ENCODE measurements around the gene KCTD2.
A peak's percentile ranks its signal among the peaks of the same experiment; 100 is the strongest.
"Not testable (repeated sequence)": the region's sequence is repeated elsewhere in the genome, so short reads cannot be mapped to it uniquely, and the experiment has no call there.

The KCTD2 gene

DNA sequence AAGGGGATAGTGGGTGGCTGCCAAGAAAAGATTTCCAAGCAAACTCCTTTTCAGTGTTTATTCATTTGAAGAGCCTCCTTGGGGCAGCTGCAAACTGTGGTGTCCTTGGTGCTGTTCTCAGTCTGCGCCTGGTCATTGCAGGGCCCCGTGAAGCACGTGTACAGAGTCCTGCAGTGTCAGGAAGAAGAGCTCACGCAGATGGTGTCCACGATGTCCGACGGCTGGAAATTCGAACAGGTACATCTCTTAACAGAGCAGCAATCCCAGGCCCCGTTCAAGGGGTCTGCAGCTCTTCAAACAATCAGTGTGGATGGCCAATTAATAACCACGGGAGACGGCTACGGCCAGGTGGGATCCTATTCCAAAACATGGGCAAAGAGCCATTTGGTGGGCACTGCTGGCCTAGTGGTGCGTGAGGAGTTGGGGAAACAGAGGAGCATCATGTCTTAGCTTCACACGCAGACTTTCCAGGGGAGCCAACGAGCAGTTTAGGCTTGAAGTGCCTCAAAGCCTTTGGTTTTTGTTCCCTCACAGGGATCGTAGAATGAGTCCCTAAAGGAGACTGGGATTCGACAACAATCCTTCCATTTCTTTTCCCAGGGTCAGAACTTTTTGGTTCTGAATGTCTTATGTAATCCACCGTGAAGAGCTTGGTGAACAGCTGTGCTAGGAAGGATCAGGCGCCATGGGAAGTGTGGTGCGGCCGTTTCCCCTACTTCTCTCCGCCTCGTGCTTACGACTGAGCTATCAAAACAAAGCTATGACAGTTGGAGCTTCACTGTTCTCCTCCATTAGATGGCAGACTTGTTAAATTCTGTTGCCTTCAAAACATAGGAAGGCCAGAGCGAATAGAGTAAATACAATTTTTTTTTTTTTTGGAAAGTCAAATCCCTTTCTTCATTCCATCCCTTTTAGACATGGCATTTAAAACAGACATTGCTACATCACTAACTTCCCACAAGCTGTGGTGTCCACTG lies 12.6 kb downstream of the KCTD2 start:
- FAIRE-seq, result peak; percentile 86

DNA sequence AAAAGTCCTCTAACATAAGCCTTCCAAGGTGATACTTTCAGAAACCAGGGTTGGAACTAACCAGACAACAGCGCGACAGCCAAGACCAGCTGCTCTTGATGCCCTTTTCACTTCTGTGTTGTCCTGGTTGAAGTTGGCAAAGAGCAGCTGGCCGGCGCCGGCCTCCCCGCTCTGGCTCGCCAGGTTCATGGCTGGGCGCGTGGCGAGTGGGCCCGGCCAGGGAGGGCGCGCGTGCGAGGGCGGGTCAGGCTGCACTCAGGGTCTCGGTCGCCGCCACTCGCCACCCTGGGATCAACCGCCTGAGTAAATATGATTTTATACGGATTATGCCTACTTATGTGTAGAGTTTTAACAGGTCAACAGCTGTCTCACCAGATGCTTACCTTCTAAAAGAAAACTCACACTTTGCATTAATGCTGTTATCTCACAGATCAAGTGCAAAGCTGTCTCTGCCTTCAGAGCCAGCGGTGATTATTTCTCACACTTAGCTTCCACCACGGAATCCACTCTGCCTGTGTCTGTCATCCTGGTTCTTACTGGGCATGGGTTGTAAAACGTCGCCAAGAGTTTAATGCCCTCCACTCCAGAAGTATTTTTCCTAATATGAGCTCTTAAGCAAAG lies 13.5 kb downstream of the KCTD2 start:
- FAIRE-seq, result no peak

DNA sequence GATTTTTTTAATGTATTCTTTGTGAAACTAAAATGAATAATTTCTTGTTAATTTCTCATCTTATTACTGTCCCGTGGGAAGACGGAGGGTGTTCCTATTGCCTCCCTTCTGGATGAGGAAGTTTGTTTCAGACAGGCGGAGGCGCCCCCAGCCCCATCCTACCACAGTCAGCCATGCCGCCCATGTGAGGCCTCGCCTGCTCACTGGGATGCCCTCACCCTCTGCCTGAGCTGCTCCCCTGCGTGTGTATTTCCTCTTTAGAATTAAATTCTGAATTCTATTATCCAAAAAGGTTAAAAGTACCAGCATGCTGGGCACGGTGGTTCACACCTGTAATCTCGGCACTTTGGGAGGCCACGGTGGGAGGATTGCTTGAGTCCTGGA lies 14.0 kb downstream of the KCTD2 start:
- FAIRE-seq, result no peak

DNA sequence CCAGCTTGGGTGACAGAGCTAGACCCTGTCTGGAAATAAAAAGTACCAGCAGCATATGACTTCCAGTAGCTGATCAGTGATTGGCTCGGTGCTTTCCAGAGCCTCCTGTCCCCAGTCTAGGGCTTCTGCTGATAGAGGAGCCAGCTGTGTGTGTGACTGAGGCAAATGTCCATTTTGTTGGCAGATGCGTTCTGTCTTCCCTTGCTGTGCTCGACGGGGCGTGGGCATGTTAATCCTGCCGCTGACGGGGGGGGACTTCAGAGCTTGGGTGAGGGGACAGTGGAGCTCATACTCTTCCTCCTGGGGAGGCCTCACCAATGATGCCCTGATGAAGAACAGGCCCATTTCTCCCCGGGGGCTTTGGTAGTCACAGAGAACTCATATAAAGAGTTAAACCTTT lies 14.6 kb downstream of the KCTD2 start:
- FAIRE-seq, result no peak

DNA sequence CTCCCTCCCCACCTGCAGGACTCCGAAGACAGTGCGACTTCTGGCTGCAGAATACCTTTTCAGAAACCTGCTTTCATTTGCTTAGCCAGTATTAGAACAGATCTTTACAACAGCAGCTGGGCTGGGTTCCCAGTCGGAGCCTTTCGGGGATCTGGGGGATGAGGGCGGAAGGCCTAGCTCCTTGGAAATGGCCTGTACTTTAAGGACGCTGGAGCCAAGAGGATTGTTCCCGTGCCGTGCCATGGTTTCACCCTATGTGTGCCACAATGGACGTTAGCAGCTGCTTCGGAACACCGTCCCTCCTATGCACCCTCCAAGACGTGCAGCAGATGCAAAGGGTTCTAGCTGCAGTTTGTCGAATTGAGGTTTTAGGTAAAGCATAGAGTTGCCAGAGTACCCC lies 16.2 kb downstream of the KCTD2 start:
- no peak for FAIRE-seq

DNA sequence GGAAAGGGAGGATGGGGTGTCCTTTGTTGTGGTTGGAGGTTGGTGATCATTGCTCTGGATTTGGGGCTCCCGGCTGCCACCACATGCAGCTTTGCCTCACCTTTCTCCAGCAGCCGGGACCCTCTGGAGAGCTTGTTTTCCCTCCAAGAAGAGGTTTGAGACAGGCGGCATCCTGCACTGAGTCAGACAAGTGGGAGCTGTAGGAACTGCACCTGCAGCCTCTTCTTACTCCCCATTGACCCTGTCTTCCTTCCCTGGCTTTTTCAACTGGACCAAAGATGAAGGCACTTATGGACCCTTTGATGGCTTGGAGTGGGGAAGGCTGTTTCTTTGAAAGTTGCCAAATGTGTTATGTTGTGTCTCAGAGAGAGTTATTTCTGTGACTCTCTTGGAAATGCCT lies 16.6 kb downstream of the KCTD2 start:
- FAIRE-seq, result no peak

DNA sequence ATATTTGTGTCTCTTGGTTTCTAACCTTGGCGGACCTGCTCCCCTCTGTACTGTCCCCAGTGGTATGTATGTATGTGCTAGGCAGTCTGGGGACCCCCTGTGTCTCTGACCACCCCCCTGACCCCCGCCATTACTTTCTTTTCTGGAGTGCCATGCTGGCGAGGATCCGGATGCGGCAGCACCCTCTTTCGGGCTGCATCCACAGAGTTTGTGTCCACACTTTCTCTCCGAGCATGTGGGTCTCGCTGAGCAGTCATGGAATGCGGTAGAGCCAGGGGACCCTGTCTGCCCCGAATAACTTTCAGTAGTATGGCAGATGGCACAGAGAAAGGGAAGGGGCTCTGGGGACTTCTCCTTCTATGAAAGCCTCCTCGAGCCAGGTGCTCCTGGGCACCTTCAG lies 17.0 kb downstream of the KCTD2 start:
- FAIRE-seq, result no peak

DNA sequence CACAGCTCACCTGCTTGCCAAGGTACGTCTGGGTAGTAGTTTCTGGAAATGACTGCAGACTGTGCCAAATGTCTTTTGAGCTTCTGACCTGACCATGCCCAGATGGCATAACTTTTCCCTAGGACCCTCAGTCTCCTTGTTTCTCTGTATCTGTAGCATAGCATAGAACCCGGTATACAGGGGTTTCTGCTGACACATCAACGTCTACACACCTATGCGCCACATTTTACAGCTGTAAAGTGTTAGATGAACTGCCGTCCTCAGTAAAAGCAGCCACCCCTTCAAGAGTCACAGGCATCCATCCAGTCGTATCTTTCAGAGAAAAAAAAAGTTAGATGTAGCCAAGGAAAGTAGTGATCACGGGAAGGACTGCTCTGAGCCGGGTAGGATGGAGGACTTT lies 17.4 kb downstream of the KCTD2 start:
- no peak for FAIRE-seq

DNA sequence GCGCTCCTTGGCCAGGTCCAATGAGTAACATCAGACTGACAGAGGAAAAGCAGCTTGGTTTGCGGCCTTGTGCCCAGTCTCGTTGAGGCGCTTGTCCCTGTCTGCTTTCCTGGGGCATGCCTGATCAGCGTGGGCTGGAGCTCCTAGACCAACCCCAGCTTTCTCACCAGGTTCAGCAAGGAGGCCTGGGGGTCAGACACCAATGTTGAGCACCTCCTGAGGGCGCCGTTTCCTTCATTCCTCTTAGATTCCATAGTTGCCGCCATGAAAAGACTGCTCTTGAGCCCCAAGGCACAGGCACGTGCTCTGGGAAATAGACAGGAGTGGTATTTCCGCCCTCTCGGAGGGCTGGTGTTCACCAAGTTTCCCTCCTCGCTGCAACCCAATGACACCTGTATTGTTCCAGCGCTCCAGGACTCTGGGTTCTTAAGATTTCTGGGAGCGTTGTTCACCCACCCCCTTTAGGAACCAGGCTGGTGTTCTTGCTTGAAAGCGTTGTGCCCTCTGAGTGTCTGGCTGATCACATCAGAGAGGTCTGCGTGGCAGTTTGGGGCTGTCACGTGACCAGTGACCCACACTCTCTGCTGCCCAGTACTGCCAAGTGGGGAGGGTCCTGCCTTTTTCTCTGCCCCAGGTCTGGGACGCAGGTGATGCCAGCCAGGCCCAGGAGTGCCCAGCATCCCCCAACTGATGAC lies 18.0 kb downstream of the KCTD2 start:
- no peak for FAIRE-seq

DNA sequence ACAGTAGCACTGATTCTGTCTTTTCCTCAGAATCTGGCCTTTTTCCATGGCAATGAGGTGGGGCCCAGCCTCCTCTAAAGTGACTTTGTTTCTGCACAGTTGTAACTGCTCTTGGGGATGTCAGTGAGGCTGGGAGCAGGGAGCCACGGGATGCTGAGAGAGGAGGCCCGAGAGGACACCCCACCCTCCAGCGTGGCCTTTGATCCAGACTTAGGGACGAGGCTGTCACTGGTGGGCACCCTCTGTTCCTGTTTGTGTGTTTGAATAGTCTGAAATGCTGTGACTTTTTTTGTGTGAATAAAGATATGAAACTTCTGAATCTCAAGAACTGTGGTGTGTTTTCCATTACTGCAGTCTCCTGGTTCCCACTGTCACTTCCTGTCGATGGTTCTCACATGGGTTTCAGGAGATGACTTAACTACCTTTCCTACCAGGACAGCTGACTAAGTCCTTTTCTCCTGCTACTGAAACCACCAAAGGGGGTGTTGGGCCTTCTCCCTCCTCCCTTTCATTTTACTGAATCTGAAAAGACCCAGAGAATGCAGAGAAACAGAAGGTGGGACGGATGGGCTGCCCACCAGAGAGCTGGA lies 18.6 kb downstream of the KCTD2 start:
- FAIRE-seq, result no peak

DNA sequence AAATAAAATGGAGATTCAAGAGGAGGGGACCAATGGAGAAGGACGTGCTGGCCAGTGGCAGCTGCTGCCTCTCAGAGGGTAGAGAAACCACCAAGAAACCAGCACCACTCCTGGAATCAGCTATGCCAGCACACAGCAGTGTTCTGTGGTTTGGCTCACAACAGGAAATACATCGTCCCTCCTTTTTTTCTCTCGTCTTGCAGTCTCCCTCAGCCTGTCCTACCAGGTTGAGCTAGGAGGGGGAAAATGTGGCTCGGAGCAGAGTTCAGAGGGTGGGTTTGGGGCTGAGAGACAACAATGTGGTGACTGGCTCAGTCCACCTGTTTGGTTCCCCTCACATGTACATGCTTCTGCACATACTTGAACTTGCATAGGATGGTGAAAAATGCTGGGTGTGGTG lies 20.8 kb downstream of the KCTD2 start:
- no peak for FAIRE-seq

DNA sequence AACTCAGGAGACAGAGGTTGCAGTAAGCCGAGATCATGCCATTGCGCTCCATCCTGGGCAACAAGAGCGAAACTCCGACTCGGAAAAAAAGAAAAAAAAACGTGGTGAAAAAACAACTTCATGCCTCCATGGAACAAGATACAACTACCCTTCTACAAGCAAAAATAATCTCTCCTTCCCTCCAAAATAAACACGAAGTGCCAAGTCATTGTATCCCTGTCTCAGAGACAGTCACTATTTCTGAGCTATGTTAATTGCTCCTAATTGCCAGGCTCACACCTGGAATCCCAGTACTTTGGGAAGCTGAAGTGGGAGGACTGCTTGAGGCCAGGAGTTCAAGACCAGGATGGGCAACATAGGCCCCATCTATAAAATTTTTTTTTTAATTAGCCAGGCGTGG lies 21.7 kb downstream of the KCTD2 start:
- no peak for FAIRE-seq

DNA sequence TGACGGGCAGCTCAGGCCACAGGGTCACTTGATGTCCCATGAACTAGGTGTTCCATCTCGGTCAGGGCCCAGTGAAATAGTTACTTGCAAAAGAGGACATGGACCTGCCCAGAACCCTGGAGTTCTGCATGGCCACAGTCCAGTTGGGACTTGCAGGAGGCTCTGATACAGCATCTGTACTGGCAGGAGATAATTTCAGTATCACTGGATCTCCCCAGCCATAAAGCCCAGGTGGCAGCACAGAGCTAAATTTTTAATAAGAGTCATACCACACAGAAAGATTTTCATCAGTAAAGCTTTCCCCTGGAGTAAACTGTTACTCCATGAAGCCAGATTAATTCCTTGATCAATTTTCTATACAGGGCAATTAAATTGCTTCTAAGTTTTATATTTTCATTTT lies 22.8 kb downstream of the KCTD2 start:
- FAIRE-seq, result no peak

DNA sequence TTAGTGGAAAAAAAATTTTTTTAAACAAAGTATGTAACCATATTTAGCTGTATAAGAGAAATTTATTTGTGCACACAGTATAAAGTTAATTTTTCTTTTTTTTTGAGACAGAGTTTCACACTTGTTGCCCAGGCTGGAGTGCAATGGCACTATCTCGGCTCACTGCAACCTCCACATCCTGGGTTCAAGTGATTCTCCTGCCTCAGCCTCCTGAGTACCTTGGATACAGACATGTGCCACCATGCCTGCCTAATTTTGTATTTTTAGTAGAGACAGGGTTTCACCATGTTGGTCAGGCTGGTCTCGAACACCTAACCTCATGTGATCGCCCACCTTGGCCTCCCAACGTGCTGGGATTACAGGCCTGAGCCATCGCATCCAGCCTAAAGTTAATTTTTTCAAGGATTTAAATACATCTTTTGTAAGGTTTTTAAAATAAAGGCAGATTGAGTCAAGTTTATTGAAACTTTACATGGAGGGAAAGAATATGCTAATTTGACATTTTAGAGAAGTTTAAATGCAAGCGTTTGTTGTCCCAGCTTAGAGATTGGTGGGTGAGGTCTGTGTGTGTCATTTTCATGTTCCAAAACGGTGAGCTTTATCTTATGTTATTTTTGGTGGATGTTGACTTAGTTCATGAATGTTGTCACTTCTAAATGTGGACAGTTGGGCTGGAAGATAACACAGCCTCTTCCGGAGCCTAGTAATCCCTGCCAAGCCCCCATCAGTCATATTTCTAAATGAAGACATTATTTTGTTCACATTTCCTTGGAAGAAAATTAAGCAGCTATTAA lies 24.6 kb downstream of the KCTD2 start:
- FAIRE-seq, result not testable (repeated sequence)

DNA sequence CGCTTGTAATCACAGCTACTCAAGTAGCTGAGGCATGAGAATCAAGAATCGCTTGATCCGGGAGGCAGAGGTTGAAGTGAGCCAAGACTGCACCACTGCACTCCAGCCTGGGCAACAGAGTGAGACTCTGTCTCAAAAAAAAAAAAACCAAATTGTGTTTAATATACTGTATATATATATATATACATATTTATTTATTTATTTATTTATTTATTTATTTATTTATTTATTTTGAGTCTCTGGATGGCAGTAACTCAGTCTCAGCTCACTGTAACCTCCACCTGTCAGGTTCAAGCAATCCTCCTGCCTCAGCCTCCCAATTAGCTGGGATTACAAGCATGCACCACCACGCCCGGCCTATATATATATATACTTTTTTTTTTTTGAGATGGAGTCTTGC lies 25.9 kb downstream of the KCTD2 start:
- not testable (repeated sequence) for FAIRE-seq

DNA sequence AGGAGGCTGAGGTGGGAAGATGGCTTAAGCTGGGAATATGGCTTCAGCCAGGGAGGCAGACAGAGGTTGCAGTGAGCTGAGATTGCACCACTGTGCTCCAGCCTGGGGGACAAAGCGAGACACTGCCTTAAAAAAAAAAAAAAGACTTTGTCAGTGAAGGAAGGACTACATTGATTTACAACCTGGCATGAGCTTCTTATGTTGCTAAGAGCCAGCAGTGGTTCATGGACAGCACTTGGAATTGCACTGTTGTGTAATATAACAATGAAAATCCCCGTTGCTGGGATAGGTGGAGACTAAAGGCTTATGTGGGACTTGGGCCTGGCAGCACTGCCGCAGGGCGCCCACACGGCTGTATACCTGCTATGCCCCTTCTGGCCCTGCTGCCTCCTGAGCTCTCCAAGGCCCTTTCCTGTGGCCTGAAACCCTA lies 26.6 kb downstream of the KCTD2 start:
- FAIRE-seq, result no peak

DNA sequence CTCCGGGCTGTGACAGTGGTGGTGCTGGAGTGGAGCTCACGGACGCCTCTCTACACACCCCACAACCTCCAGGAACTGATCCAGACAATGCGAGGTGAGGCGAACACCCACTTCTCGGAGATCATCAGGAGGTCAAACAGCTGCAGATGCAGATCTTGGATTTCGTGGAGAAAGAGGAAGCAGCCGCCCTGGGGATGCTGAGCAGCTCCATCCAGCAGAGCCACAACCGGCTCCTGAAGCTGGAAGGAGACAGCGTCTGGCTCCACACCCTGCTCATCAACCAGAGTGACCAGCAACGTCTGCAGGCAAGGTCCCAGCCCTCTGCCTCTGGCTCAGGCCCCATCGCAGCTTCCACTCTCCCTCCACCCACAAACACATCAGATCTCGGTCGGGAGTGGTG lies 27.5 kb downstream of the KCTD2 start:
- no peak for FAIRE-seq

DNA sequence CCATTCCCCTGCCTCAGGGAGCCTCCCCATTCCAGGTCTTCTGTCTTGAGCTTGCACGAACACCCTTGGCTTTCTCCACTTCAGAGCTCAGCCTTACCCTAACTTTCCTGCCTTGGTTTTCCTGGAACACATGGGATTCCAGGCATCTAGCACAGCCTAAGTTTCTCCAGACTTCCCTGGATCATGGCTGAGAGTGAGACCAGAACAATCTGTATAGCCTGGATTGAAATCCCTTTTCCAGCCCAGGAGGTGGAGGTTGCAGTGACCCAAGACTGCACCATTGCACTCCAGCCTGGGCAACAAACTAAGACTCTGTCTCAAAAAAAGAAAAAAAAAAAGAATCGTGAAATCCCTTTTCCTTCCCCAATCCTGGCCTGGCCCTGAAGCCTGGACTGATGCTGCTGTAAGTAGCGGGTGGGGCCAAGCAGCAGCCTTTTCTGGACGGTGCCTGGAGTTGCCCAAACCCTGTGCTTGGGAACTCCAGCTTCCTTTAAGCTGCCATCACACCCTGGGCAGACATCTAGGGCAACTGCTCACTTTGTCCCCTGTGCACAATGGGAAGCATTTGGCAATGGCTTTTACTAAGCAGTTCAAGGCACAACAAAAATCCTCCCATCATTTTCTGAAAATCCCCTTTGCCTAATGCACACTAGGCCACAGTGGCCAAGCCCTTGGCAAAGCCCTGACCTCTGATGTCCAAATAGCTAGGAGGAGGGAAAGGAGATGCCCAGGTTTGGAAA lies 28.7 kb downstream of the KCTD2 start:
- no peak for FAIRE-seq

DNA sequence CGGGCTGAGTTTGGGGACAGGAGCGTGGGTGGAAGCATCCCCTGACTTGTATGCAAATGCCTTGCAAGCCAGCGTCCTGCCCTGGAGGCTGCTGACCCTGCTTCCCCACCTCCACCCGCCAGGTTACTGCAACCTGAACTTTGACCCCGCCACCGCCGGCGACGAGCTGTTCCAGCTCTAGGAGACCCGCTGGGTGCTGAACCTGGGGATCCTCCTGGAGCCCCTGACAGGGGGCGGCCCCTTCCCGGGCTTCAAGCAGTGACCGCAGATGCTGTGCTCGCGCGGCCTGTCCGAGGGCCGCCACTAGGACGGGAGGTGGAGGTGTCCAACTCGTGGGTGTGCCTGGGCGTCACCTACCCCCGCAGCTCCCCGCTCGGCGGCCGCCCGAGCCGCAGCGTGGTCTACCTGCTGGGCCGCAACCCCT lies 30.1 kb downstream of the KCTD2 start:
- no peak for FAIRE-seq

DNA sequence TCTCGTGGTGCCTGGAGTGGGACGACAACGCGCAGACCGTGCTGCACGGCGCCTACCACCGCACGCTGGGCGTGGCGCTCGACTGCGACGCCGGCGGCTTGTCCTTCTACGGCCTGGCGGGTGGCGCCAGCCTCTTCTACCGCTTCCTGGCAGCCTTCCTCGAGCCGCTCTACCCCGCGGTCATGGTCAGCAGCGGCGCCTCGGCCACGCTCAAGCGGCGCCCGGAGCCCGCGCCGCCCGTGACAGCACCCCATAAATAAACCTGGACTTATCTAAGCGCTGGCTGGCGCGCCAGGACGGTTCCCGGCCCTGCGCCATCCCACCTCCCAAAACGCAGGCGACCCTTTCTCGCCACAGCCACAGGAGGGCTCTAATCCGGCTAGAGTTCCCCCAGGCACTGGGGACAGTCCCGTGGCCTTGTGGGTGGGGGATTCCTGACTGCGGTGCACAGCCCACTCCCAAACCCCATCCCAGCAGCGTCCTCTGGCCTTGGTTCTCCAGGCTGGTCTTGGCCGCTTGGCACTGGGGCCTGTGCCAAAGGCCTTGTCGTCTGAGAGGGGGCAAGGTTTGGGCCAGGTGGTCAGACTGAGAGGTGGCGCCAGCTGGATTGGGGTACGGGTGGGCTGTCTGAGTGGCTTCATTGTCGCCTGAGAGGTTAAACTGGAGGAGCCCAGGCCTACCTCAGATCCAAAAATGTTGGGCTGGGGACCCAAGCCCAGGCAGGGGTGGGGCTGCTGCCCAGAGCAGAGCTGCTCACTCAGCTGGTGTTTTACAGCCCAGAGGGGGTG lies 30.7 kb downstream of the KCTD2 start:
- FAIRE-seq, result no peak

Measured in TTC549 (cell line).